Measurements from ENCODE around the gene ADAM10.
"Not testable (repeated sequence)": the region's sequence is repeated elsewhere in the genome, so short reads cannot be mapped to it uniquely, and the experiment has no call there.

Gene ADAM10

GRCh38 chr15:58665672-58666071 lies 83.8 kb downstream of the ADAM10 start:
- no peak for DNase-seq

- DNase-seq = no peak
Measured at GRCh38 chr15:58650102-58650501, 99.4 kb downstream of the ADAM10 start.

GRCh38 chr15:58649175-58649574 lies 100.3 kb downstream of the ADAM10 start:
- DNase-seq = no peak

- DNase-seq = no peak
Measured at GRCh38 chr15:58643996-58644395, 105.5 kb downstream of the ADAM10 start.

GRCh38 chr15:58641660-58642059 lies 107.8 kb downstream of the ADAM10 start:
- DNase-seq = peak; percentile 25

GRCh38 chr15:58639992-58640391 lies 109.5 kb downstream of the ADAM10 start:
- DNase-seq = no peak

- no peak for DNase-seq
Measured at GRCh38 chr15:58639002-58639756, 110.3 kb downstream of the ADAM10 start.

GRCh38 chr15:58632789-58633188 lies 116.7 kb downstream of the ADAM10 start:
- no peak for DNase-seq

GRCh38 chr15:58631319-58631718 lies 118.2 kb downstream of the ADAM10 start:
- DNase-seq = no peak

GRCh38 chr15:58629625-58630024 lies 119.9 kb downstream of the ADAM10 start:
- DNase-seq = no peak

- DNase-seq = no peak
Measured at GRCh38 chr15:58628206-58628947, 121.1 kb downstream of the ADAM10 start.

- no peak for DNase-seq
Measured at GRCh38 chr15:58627701-58628100, 121.8 kb downstream of the ADAM10 start.

GRCh38 chr15:58627046-58627445 lies 122.5 kb downstream of the ADAM10 start:
- DNase-seq = no peak

- DNase-seq = no peak
Measured at GRCh38 chr15:58626378-58626777, 123.1 kb downstream of the ADAM10 start.

- DNase-seq = no peak
Measured at GRCh38 chr15:58622877-58623276, 126.6 kb downstream of the ADAM10 start.

GRCh38 chr15:58620268-58620667 lies 129.2 kb downstream of the ADAM10 start:
- not testable (repeated sequence) for DNase-seq

- no peak for DNase-seq
Measured at GRCh38 chr15:58616171-58616570, 133.3 kb downstream of the ADAM10 start.

- DNase-seq = no peak
Measured at GRCh38 chr15:58611731-58612676, 137.5 kb downstream of the ADAM10 start.

GRCh38 chr15:58608711-58609110 lies 140.8 kb downstream of the ADAM10 start:
- no peak for DNase-seq

- DNase-seq = no peak
Measured at GRCh38 chr15:58608129-58608590, 141.3 kb downstream of the ADAM10 start.

- DNase-seq = no peak
Measured at GRCh38 chr15:58606577-58607080, 142.9 kb downstream of the ADAM10 start.

- no peak for DNase-seq
Measured at GRCh38 chr15:58605931-58606530, 143.5 kb downstream of the ADAM10 start.
